ENCODE results near the gene NLRP6.

DNA sequence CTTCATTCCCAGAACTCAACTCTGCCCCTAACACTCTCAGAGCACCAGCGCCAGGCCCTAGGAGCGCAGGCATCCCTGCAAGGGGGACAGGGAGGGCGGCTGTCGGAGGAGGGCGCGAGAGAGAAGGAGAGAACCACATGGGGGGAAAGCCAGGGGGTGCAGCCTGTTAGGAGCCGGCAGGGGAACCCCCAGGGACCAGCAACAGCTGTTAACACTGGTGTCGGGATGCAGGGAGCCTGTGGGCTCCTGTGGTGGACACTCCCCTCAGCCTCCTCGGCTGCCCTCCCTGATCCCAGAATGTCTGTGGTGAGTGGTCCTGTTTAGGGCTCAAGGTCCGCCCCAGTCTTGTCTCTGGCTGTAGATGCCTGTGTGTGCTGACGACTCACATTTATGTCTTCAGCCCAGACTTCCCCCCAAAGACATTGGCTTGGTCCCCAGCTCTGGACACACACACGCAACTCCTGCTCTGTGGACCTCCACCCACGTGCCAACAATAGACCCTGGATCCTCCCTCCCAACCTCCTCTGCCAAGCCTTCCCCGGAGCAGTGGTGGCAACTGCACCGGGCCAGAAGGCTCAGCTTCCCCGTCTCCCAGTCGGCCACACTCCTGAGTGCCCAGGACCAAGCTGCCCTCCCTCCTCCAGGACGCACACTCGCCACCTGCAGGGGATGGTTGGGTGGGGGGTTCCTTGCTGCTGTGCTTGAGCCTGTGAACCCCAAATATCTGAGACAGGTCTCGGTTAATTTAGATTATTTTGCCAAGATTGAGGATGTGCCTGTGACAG, 21.9 kb downstream of the NLRP6 start:
- TF ChIP-seq, protein P1, sequence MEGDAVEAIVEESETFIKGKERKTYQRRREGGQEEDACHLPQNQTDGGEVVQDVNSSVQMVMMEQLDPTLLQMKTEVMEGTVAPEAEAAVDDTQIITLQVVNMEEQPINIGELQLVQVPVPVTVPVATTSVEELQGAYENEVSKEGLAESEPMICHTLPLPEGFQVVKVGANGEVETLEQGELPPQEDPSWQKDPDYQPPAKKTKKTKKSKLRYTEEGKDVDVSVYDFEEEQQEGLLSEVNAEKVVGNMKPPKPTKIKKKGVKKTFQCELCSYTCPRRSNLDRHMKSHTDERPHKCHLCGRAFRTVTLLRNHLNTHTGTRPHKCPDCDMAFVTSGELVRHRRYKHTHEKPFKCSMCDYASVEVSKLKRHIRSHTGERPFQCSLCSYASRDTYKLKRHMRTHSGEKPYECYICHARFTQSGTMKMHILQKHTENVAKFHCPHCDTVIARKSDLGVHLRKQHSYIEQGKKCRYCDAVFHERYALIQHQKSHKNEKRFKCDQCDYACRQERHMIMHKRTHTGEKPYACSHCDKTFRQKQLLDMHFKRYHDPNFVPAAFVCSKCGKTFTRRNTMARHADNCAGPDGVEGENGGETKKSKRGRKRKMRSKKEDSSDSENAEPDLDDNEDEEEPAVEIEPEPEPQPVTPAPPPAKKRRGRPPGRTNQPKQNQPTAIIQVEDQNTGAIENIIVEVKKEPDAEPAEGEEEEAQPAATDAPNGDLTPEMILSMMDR (IDR thresholded peaks at IDR 0.05; ENCODE audit: low read depth, low read length, poor library complexity, severe bottlenecking): no peak
- no peak for TF ChIP-seq EZH2phosphoT487 (IDR thresholded peaks at IDR 0.05; ENCODE audit: borderline replicate concordance, low read length)
